Heart left ventricle (tissue), 16 donors: Measurements from ENCODE around the gene FAU. TPM values are rescaled to one million over a fixed set of nuclear protein-coding genes. Genes with fewer than 3 reads are reported as not detected.

Source experiments
- ATAC-seq, 4 donors: fragments of 200-7000 bp; cut with Tn5 transposase; one replicate each; pipeline ENCODE4 v1.9.1; 2020 to 2022; ENCODE audit warnings: moderate library complexity in 4 of 4, mild to moderate bottlenecking in 3 of 4, moderate number of reproducible peaks in 1 of 4
- DNase-seq, 5 donors: peaks; one replicate each; pipeline ENCODE4 v3.0.0-alpha.2; 2020
- H3K27ac ChIP-seq, 12 donors: fragments of 200-600 bp; sonication (generic) in 4 of 12; one replicate each; pipeline versions ENCODE4 v1.5.0 to v1.8.0; 2016 to 2022; ENCODE audit warnings: mild to moderate bottlenecking in 2 of 12
- H3K27me3 ChIP-seq, 9 donors: fragments of 200-600 bp; sonication (generic) in 2 of 9; one replicate each; pipeline versions ENCODE4 v1.5.1 to v1.8.0; 2016 to 2022; ENCODE audit warnings: mild to moderate bottlenecking in 3 of 9
- H3K36me3 ChIP-seq, 9 donors: fragments of 200-600 bp; sonication (generic) in 2 of 9; one replicate each; pipeline versions ENCODE4 v1.5.0 to v1.8.0; 2018 to 2022; ENCODE audit warnings: mild to moderate bottlenecking in 2 of 9
- H3K4me1 ChIP-seq, 12 donors: fragments of 200-600 bp; sonication (generic) in 4 of 12; one replicate each; pipeline versions ENCODE4 v1.5.0 to v1.8.0; 2016 to 2022; ENCODE audit warnings: mild to moderate bottlenecking in 3 of 12
- H3K4me3 ChIP-seq, 12 donors: fragments of 200-600 bp; sonication (generic) in 4 of 12; one replicate each; pipeline versions ENCODE4 v1.5.0 to v1.8.0; 2017 to 2022; ENCODE audit warnings: mild to moderate bottlenecking in 9 of 12, moderate library complexity in 4 of 12
- H3K9me3 ChIP-seq, 12 donors: fragments of 200-600 bp; sonication (generic) in 4 of 12; one replicate each; pipeline versions ENCODE4 v1.5.0 to v1.8.0; 2016 to 2022; ENCODE audit warnings: mild to moderate bottlenecking in 1 of 12
- CTCF ChIP-seq, 12 donors: fragments of 200-600 bp; sonication (generic) in 4 of 12; IDR thresholded peaks; one replicate each; pipeline versions ENCODE4 v1.5.0 to v1.8.0; 2018 to 2022; ENCODE audit warnings: antibody characterized with exemption in 12 of 12, mild to moderate bottlenecking in 5 of 12
- POLR2A ChIP-seq, 2 donors: fragments of 450-650 bp; IDR thresholded peaks; one replicate each; pipeline ENCODE4 v1.6.1; 2017; ENCODE audit warnings: antibody characterized with exemption in 2 of 2, mild to moderate bottlenecking in 2 of 2, moderate library complexity in 2 of 2
- WGBS, 4 donors: extraction: QIAGEN DNeasy Blood & Tissue Kit in 2 of 4; methylation state at CpG; one replicate each; pipeline versions ENCODE4 v1.1.5 to v1.1.7; 2013 to 2018; 5-methylcytosine and 5-hydroxymethylcytosine counted together
- intact Hi-C, 10 donors: fragments of 100-400 bp; cut with DNase I; formaldehyde crosslinking; loops; one replicate each; pipeline versions ENCODE4 v1.11.1 to v1.14.2; 2022
- polyA plus RNA-seq, 2 donors: library from polyadenylated mRNA; stranded (reverse); fragments of 200-250 nt; gene quantifications; one replicate each; pipeline ENCODE4 v1.2.3, GENCODE V29; 2013
- total RNA-seq, 9 donors: library from RNA; depleted of rRNA in 2 of 9; stranded (reverse); fragments of >200 nt in 2 of 9; fragmentation: NEBNext Ultra II Directional in 3 of 9; extraction: Animal tissue kit (Norgen Biotek cat#: 25700) in 3 of 9; gene quantifications; one replicate each; pipeline versions ENCODE4 v1.1.0 to v1.2.4, GENCODE V29; 2016 to 2023
- donor health status: ischemic (EF 13 %, LVEDD 7.1; RV severe dilation, severe dysfunction).
- donor health status: healthy with polysubstance abuse.
- donor health status: DM: no; HTN: yes; CAD: no.
- donor health status: DM: no; HTN: no; CAD: no.
- donor health status: ischemic (EF 25% LVEDD 6.9; RV normal size, moderate dysfunction).
- donor health status: ischemic (EF 25% LVEDD 5.7; RV mildly dilated, moderate dysfunction).
- donor health status: healthy.
- donor health status: DM: yes; HTN: yes; CAD: no.
- donor health status: ischemic (EF 35%, LVEDD 5.7; RV mildly dilated, moderate dysfunction).
- donor health status: nonischemic (EF 11% LVEDD 7.7; RV severe dilation, severe dysfunction).
- donor health status: DM: yes; HTN: yes; CAD: no.
- donor health status: PGD.
- donor health status: ischemic (EF 29% LVEDD 5.4; RV normal size, mild dysfunction).
- donor health status: nonischemic (EF 23%, LVEDD 6.1; RV moderate dilation, normal function).

Gene FAU
- total and polyA plus RNA-seq, 11 donors: 388 to 1,119 (median 641) TPM

- no peak for TF ChIP-seq POLR2A (IDR thresholded peaks at IDR 0.05)
- no peak for TF ChIP-seq CTCF (IDR thresholded peaks at IDR 0.05)
- 88 to 91% (median 89%) methylated on average over 5 to 15 of the region's 15 CpGs for WGBS, 4 donors
- Histone ChIP-seq H3K27me3 (no peaks in the 10 kb centered on the region), H3K36me3 (peaks cover 0 to 51% (median 42%) of the 10 kb centered on the region in 9 donors), H3K9me3 (no peaks in the 10 kb centered on the region), H3K4me1 (peaks cover 4 to 26% (median 16%) of the 10 kb centered on the region in 12 donors), H3K4me3 (no peak overlapping the region), H3K27ac (no peak overlapping the region)
- ATAC-seq (no peak), DNase-seq (no peak)
- intact Hi-C loops: loop anchor here in 2 of 10 donors (10.0 kb wide), 1 partner anchor 73 kb away; the partner anchor contains the start of gene ARL2 (in 2 of the 2)
Measured at GRCh38 chr11:65087827-65088226, 34.1 kb downstream of the FAU start.

- intact Hi-C loops: loop anchor here in 2 of 10 donors (10.0 kb wide), 1 partner anchor 72 kb away; the partner anchor contains the start of gene ARL2 (in 2 of the 2)
- H3K36me3 ChIP-seq: peaks cover 0 to 51% (median 42%) of the 10 kb centered on the region in 9 donors
- no peak for TF ChIP-seq CTCF (IDR thresholded peaks at IDR 0.05)
- no peak for TF ChIP-seq POLR2A (IDR thresholded peaks at IDR 0.05)
Measured at GRCh38 chr11:65087216-65087615, 34.7 kb downstream of the FAU start.

GRCh38 chr11:65086809-65087208 is 35.1 kb downstream of the FAU start:
- Histone ChIP-seq H3K27ac (no peak overlapping the region), H3K9me3 (no peaks in the 10 kb centered on the region), H3K4me3 (no peak overlapping the region), H3K4me1 (peaks cover 4 to 27% (median 16%) of the 10 kb centered on the region in 12 donors), H3K27me3 (no peaks in the 10 kb centered on the region), H3K36me3 (peaks cover 0 to 51% (median 42%) of the 10 kb centered on the region in 9 donors)
- ATAC-seq (no peak), DNase-seq (no peak)
- intact Hi-C loops: loop anchor here in 2 of 10 donors (10.0 kb wide), 1 partner anchor 72 kb away; the partner anchor contains the start of gene ARL2 (in 2 of the 2)
- WGBS, 4 donors: 91 to 95% (median 93%) methylated on average over 7 to 9 of the region's 9 CpGs
- no peak for TF ChIP-seq POLR2A (IDR thresholded peaks at IDR 0.05)
- TF ChIP-seq CTCF (IDR thresholded peaks at IDR 0.05): no peak

More at GRCh38 chr11:65087216-65087615, 34.7 kb downstream of the FAU start:
- no peak overlapping the region for H3K27ac ChIP-seq
- peaks cover 4 to 27% (median 16%) of the 10 kb centered on the region in 12 donors for H3K4me1 ChIP-seq
- no peak for ATAC-seq
- no peak overlapping the region for H3K4me3 ChIP-seq
- H3K9me3 ChIP-seq: no peaks in the 10 kb centered on the region
- 86 to 93% (median 89%) methylated on average over 11 of the region's 11 CpGs for WGBS, 4 donors
- H3K27me3 ChIP-seq: no peaks in the 10 kb centered on the region
- DNase-seq: no peak

GRCh38 chr11:65085446-65085845 is 36.5 kb downstream of the FAU start:
- WGBS, 4 donors: 79 to 97% (median 92%) methylated on average over 4 of the region's 4 CpGs
- Histone ChIP-seq H3K27ac (no peak overlapping the region), H3K4me1 (peaks cover 4 to 27% (median 16%) of the 10 kb centered on the region in 12 donors), H3K27me3 (no peaks in the 10 kb centered on the region), H3K36me3 (peaks cover 0 to 51% (median 42%) of the 10 kb centered on the region in 9 donors), H3K9me3 (no peaks in the 10 kb centered on the region), H3K4me3 (no peak overlapping the region)
- ATAC-seq (no peak), DNase-seq (no peak)
- no peak for TF ChIP-seq CTCF (IDR thresholded peaks at IDR 0.05)
- TF ChIP-seq POLR2A (IDR thresholded peaks at IDR 0.05): no peak
- intact Hi-C loops: loop anchor here in 4 of 10 donors (2.0 to 10.0 kb wide), 3 partner anchors 35 to 71 kb away; partner anchors contain the start of genes ARL2 (in 2 of the 4) and SAC3D1 (in 1 of the 4)
